ENCODE measurements around the gene MMP27. TPM values are rescaled to one million over a fixed set of nuclear protein-coding genes. Genes with fewer than 3 reads are reported as not detected.
A peak's percentile ranks its signal among the peaks of the same experiment; 100 is the strongest.
"Not testable (repeated sequence)": the region's sequence is repeated elsewhere in the genome, so short reads cannot be mapped to it uniquely, and the experiment has no call there.

The MMP27 gene, protein sequence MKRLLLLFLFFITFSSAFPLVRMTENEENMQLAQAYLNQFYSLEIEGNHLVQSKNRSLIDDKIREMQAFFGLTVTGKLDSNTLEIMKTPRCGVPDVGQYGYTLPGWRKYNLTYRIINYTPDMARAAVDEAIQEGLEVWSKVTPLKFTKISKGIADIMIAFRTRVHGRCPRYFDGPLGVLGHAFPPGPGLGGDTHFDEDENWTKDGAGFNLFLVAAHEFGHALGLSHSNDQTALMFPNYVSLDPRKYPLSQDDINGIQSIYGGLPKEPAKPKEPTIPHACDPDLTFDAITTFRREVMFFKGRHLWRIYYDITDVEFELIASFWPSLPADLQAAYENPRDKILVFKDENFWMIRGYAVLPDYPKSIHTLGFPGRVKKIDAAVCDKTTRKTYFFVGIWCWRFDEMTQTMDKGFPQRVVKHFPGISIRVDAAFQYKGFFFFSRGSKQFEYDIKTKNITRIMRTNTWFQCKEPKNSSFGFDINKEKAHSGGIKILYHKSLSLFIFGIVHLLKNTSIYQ
- not detected in 2 replicates for total RNA-seq
- long read RNA-seq: 0 reads

DNA sequence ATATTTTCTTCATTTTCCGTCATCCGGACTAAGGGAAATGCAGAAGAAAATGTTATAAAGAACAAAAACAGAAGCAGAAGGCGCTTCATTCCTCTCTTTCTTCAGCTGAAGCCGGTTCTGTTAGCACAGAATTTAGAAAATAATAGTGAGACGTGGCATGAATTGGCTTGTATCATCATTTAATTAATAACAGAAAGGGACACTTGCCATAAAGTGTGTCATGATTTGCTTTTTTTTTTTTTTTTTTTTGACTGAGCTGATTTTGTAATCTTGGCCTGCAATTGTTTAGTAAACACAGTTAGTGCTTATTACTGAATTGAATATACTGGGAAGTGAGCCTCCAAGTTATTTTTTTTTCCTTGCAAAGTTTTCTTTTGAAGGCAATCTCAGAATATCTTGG, at the start of gene MMP27:
Gene MMP27 (minus strand): TSS at position 144 of the 400 bp plus-strand sequence. CDS start 55 bp downstream, at position 89.
- Mint-ChIP-seq H3K4me1 (ENCODE audit: unreplicated experiment) (no peaks in the 10 kb centered on the region), H3K4me3 (ENCODE audit: unreplicated experiment) (no peak within 1 kb of the TSS), H3K36me3 (ENCODE audit: unreplicated experiment) (no peaks in the 10 kb centered on the region), H3K27ac (ENCODE audit: unreplicated experiment) (no peak within 1 kb of the TSS), H3K9me3 (ENCODE audit: unreplicated experiment) (no peaks in the 10 kb centered on the region), H3K27me3 (ENCODE audit: unreplicated experiment) (peaks cover 44% of the 10 kb centered on the region)
- TF ChIP-seq, protein P1, sequence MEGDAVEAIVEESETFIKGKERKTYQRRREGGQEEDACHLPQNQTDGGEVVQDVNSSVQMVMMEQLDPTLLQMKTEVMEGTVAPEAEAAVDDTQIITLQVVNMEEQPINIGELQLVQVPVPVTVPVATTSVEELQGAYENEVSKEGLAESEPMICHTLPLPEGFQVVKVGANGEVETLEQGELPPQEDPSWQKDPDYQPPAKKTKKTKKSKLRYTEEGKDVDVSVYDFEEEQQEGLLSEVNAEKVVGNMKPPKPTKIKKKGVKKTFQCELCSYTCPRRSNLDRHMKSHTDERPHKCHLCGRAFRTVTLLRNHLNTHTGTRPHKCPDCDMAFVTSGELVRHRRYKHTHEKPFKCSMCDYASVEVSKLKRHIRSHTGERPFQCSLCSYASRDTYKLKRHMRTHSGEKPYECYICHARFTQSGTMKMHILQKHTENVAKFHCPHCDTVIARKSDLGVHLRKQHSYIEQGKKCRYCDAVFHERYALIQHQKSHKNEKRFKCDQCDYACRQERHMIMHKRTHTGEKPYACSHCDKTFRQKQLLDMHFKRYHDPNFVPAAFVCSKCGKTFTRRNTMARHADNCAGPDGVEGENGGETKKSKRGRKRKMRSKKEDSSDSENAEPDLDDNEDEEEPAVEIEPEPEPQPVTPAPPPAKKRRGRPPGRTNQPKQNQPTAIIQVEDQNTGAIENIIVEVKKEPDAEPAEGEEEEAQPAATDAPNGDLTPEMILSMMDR (IDR thresholded peaks at IDR 0.05): no peak
- DNase-seq (ENCODE audit: extremely low spot score, unreplicated experiment): no peak

DNA sequence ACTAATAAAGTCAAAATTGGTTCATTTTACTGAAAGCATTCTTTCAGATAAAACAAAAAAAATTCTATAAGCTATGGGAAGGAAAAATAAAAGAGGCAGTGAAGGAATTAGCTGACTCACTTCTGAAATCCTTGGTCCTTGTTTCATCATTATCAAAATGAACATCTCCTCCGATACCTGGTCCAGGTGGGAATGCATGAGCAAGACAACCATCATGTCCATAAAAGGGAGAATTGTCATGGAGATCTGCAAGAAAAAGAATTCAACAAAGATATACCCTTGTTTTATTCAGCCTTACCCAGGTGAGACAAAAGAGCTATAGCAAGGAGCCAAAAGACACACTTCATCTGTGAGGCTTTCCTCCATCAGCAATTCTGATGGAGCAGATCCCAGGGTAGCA, 47.7 kb upstream of the MMP27 start:
- H3K27ac Mint-ChIP-seq (ENCODE audit: unreplicated experiment): no peak overlapping the region
- H3K27me3 Mint-ChIP-seq (ENCODE audit: unreplicated experiment): peaks cover 2% of the 10 kb centered on the region
- TF ChIP-seq, protein P1 (IDR thresholded peaks at IDR 0.05): no peak
- no peaks in the 10 kb centered on the region for H3K36me3 Mint-ChIP-seq (ENCODE audit: unreplicated experiment)
- DNase-seq (ENCODE audit: extremely low spot score, unreplicated experiment): no peak
- peaks cover 8% of the 10 kb centered on the region for H3K9me3 Mint-ChIP-seq (ENCODE audit: unreplicated experiment)
- H3K4me1 Mint-ChIP-seq (ENCODE audit: unreplicated experiment): no peaks in the 10 kb centered on the region
- no peak overlapping the region for H3K4me3 Mint-ChIP-seq (ENCODE audit: unreplicated experiment)

DNA sequence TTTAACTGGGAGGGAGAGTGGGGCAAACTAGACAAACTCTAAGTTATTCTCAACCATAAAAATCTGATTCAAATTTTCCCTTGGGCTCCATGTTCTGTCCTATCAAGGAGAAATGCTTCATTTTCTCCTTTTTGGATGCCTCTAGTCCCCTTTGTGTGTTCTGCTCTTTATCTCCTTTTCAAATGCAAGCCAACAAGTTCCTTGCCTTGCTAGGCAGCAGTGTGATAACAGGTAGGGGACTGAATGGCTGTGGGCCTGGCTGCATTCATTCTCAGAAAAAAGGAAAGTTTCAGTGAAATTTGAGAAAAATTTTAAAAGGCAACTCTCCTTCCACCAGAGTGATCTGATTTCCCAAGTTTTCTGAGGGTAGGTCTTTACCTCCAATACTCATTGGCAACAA, 46.1 kb upstream of the MMP27 start:
- Mint-ChIP-seq H3K27me3 (ENCODE audit: unreplicated experiment) (peaks cover 2% of the 10 kb centered on the region), H3K4me1 (ENCODE audit: unreplicated experiment) (peaks cover 8% of the 10 kb centered on the region), H3K27ac (ENCODE audit: unreplicated experiment) (no peak overlapping the region), H3K36me3 (ENCODE audit: unreplicated experiment) (peaks cover 2% of the 10 kb centered on the region), H3K4me3 (ENCODE audit: unreplicated experiment) (no peak overlapping the region), H3K9me3 (ENCODE audit: unreplicated experiment) (peaks cover 19% of the 10 kb centered on the region)
- TF ChIP-seq, protein P1 (IDR thresholded peaks at IDR 0.05): no peak
- no peak for DNase-seq (ENCODE audit: extremely low spot score, unreplicated experiment)

DNA sequence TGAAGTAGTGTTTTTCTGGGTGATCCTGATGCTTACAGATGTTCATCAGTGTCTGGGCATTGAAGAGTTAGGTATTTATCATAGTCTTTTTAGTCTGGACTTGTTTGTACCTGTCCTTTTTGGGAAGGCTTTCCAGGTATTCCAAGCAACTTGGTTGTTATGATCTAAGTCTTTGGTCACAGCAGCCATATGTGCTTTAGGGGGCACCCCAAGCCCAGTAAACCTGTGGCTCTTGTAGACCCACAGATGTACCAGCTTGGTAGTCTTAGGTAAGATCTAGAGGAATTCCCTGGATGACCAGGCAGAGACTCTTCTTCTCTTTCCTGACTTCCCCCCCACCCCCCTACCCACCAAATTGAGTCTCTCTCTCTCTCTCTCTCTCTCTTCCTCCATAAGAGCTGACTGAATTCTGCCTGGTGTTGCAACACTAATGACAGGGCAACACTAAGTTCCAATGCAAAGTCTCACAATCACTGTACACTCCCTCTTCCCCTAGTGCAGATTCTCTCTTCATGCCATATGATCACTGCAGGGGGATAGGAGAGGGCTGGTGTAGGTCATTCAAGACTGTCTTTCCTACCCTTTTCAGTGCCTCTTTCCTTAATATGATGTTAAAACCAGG, 43.6 kb upstream of the MMP27 start:
- Mint-ChIP-seq H3K27ac (ENCODE audit: unreplicated experiment) (no peak overlapping the region), H3K27me3 (ENCODE audit: unreplicated experiment) (peaks cover 2% of the 10 kb centered on the region), H3K4me3 (ENCODE audit: unreplicated experiment) (no peak overlapping the region), H3K36me3 (ENCODE audit: unreplicated experiment) (peaks cover 2% of the 10 kb centered on the region), H3K4me1 (ENCODE audit: unreplicated experiment) (peaks cover 8% of the 10 kb centered on the region), H3K9me3 (ENCODE audit: unreplicated experiment) (peaks cover 19% of the 10 kb centered on the region)
- DNase-seq (ENCODE audit: extremely low spot score, unreplicated experiment): no peak
- TF ChIP-seq, protein P1 (IDR thresholded peaks at IDR 0.05): no peak

DNA sequence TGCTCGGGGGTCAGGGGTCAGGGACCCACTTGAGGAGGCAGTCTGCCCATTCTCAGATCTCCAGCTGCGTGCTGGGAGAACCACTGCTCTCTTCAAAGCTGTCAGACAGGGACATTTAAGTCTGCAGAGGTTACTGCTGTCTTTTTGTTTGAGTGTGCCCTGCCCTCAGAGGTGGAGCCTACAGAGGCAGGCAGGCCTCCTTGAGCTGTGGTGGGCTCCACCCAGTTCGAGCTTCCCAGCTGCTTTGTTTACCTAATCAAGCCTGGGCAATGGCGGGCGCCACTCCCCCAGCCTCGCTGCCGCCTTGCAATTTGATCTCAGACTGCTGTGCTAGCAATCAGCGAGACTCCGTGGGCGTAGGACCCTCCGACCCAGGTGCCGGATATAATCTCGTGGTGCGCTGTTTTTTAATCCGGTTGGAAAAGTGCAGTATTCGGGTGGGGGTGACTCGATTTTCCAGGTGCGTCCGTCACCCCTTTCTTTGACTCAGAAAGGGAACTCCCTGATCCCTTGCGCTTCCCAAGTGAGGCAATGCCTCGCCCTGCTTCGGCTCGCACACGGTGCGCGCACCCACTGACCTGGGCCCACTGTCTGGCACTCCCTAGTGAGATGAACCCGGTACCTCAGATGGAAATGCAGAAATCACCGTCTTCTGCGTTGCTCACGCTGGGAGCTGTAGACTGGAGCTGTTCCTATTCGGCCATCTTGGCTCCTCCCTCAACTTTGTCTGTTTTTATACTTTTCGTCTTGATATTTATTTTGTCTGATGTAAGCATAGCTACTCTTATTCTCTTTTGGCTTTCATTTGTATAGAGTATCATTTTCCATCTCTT, 41.4 kb upstream of the MMP27 start:
- Mint-ChIP-seq H3K9me3 (ENCODE audit: unreplicated experiment) (peaks cover 19% of the 10 kb centered on the region), H3K27ac (ENCODE audit: unreplicated experiment) (peak overlapping the region; percentile 70), H3K4me3 (ENCODE audit: unreplicated experiment) (peak overlapping the region; percentile 80)
- not testable (repeated sequence) for H3K27me3 Mint-ChIP-seq (ENCODE audit: unreplicated experiment); H3K36me3 Mint-ChIP-seq (ENCODE audit: unreplicated experiment); DNase-seq (ENCODE audit: extremely low spot score, unreplicated experiment); H3K4me1 Mint-ChIP-seq (ENCODE audit: unreplicated experiment)

Data from osteocyte (in vitro differentiated cells).